ENCODE measurements around the gene PIP5KL1. TPM values are rescaled to one million over a fixed set of nuclear protein-coding genes. Genes with fewer than 3 reads are reported as not detected.

PIP5KL1 gene
- total and polyA plus RNA-seq, 2 of the 4 experiments (the other 2 are of a cell fraction): 0.36 to 3.6 TPM

DNA sequence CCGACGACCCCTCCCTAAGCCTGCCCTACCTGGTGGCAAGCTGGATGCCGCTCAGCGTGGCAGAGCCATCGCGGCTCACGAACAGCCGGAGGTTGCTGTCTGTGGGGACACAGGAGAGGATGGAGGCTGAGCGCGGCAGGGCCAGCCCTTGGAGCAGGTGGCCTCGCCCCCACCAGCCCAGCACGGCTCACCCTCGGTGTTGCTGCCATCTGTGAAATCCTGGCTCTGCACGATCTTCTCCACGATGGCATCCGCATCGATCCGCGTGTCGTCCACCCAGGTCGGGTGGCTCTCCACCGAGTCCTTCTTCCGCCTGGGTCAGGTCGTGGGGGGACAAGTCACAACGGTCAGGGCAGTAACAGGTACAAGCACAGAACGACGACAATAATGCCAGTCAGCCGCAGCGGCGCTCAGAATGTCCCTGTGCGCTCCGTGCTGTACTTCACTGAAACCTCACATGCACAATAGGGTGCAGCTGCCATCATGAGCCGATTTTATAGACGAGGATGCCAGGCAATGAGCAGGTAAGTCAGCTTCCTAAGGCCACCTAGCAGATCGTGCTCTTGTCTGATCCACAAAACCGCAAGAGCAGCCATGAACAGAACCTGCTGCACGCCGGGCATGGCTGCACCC is 14.1 kb upstream of the PIP5KL1 start:
- no peak overlapping the region for H3K56ac ChIP-seq (ENCODE audit: extremely low read depth, insufficient read depth, low read length)
- H3K27me3 ChIP-seq (ENCODE audit: control insufficient read depth, insufficient read depth, low read length): no peaks in the 10 kb centered on the region
- no peak overlapping the region for H3K4me2 ChIP-seq (ENCODE audit: low read depth, low read length)
- ChIA-PET POLR2A (ENCODE audit: unreplicated experiment) (no interaction called here), CTCF (interaction anchor here (0.7 to 2.8 kb wide), 6 partner anchors 9 to 173 kb away, joined by 3 to 15 read pairs (median 6); no protein-coding TSS in a partner anchor)
- no peak overlapping the region for H2AFZ ChIP-seq (replicated peaks; ENCODE audit: low read length, poor library complexity)
- H2AK5ac ChIP-seq (ENCODE audit: low read depth, low read length): no peak overlapping the region
- H3K23ac ChIP-seq (ENCODE audit: low read depth, low read length): no peak overlapping the region
- no peaks in the 10 kb centered on the region; the same call in 1 of the 2 replicates for H3K9me1 ChIP-seq (ENCODE audit: insufficient read depth, low read length)
- H3K14ac ChIP-seq (replicated peaks; ENCODE audit: low read depth, low read length): no peak overlapping the region
- no peak overlapping the region for H3K18ac ChIP-seq (ENCODE audit: low read depth, low read length)
- H3K27ac ChIP-seq (ENCODE audit: insufficient read depth, low read length): no peak overlapping the region
- in situ Hi-C loops (cut with MboI; ENCODE audit: low sequenced_read_pairs) (no loop called here), intact Hi-C loops (cut with micrococcal nuclease) (loop anchor here (5.0 kb wide), 1 partner anchor 153 kb away; no protein-coding TSS in a partner anchor), dilution Hi-C loops (cut with HindIII; ENCODE audit: low sequenced_read_pairs, unreplicated experiment) (no loop called here)
- no peak overlapping the region for H4K91ac ChIP-seq (ENCODE audit: insufficient read depth, low read depth, low read length)
- no peak overlapping the region for H3K4ac ChIP-seq (ENCODE audit: low read depth, low read length)
- H4K8ac ChIP-seq (ENCODE audit: low read depth in 2 of 2, low read length in 2 of 2): no peak overlapping the region
- peaks cover 12% of the 10 kb centered on the region for H4K20me1 ChIP-seq (ENCODE audit: insufficient read depth, low read length)
- H2BK20ac ChIP-seq (ENCODE audit: low read depth, low read length): no peak overlapping the region
- no peak overlapping the region for H2AK9ac ChIP-seq (replicated peaks; ENCODE audit: low read depth, low read length, poor library complexity)
- no peak overlapping the region for H2BK15ac ChIP-seq (ENCODE audit: low read depth, low read length)
- no peak for ATAC-seq (ENCODE audit: low read depth)
- TF ChIP-seq POLR2A (IDR thresholded peaks at IDR 0.05; ENCODE audit: low read depth, low read length) (no peak), CHD1 (IDR thresholded peaks at IDR 0.05; ENCODE audit: low read depth, low read length) (no peak), CEBPB (IDR thresholded peaks at IDR 0.05; ENCODE audit: low read depth, low read length) (no peak), RFX5 (IDR thresholded peaks at IDR 0.05; ENCODE audit: low read depth, low read length) (no peak), RAD21 (IDR thresholded peaks at IDR 0.05; ENCODE audit: low read length) (no peak), MAFK (IDR thresholded peaks at IDR 0.05; ENCODE audit: low read depth, low read length) (no peak), MAZ (IDR thresholded peaks at IDR 0.05; ENCODE audit: borderline replicate concordance, low read depth, low read length) (no peak), USF2 (IDR thresholded peaks at IDR 0.05; ENCODE audit: low read depth, low read length) (no peak), SMC3 (IDR thresholded peaks at IDR 0.05; ENCODE audit: low read depth, low read length) (no peak), RCOR1 (IDR thresholded peaks at IDR 0.05; ENCODE audit: insufficient replicate concordance, low read length) (no peak)
- TF ChIP-seq, protein P1, sequence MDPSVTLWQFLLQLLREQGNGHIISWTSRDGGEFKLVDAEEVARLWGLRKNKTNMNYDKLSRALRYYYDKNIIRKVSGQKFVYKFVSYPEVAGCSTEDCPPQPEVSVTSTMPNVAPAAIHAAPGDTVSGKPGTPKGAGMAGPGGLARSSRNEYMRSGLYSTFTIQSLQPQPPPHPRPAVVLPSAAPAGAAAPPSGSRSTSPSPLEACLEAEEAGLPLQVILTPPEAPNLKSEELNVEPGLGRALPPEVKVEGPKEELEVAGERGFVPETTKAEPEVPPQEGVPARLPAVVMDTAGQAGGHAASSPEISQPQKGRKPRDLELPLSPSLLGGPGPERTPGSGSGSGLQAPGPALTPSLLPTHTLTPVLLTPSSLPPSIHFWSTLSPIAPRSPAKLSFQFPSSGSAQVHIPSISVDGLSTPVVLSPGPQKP (IDR thresholded peaks at IDR 0.05; ENCODE audit: borderline replicate concordance, low read depth, low read length): no peak
- H4K5ac ChIP-seq (ENCODE audit: low read depth, low read length): no peak overlapping the region
- no peaks in the 10 kb centered on the region for H3K9me3 ChIP-seq (ENCODE audit: control insufficient read depth, insufficient read depth, low read length)
- no peak overlapping the region for H3K4me3 ChIP-seq (ENCODE audit: insufficient read depth, low read depth, low read length)
- H3K9ac ChIP-seq (ENCODE audit: low read depth, low read length): no peak overlapping the region
- H3K79me1 ChIP-seq (ENCODE audit: low read depth in 1 of 2, low read length in 2 of 2): peaks cover 0 to 13% of the 10 kb centered on the region in 2 experiments; a peak in 1 of 4 replicates
- peaks cover 5% of the 10 kb centered on the region; the same call in 1 of the 2 replicates for H3K4me1 ChIP-seq (ENCODE audit: control insufficient read depth, insufficient read depth, low read length)
- DNase-seq: no peak
- H3K36me3 ChIP-seq (ENCODE audit: control insufficient read depth, insufficient read depth, low read length): peaks cover 34% of the 10 kb centered on the region
- WGBS, 2 experiments (ENCODE audit: extremely low coverage in 2 of 2, insufficient read length in 1 of 2): 91% methylated on average over 28 of the region's 38 CpGs; no CpG with 5 or more reads in 1 of the 2 experiments
- H2BK120ac ChIP-seq (ENCODE audit: low read depth, low read length): no peak overlapping the region
- no TSS peak for BruUV-seq (replicated peaks)
- no peak overlapping the region for H2BK5ac ChIP-seq (ENCODE audit: low read depth, low read length, poor library complexity, severe bottlenecking)

All from IMR-90 (cell line).